Measurements from ENCODE around the gene MCC.

- no peak for TF ChIP-seq HDGF (IDR thresholded peaks at IDR 0.05; ENCODE audit: borderline replicate concordance)
- no peak for TF ChIP-seq PKNOX1 (IDR thresholded peaks at IDR 0.05)
- TF ChIP-seq SP1 (IDR thresholded peaks at IDR 0.05), result no peak
- TF ChIP-seq FOXM1 (IDR thresholded peaks at IDR 0.05; ENCODE audit: borderline replicate concordance), result no peak
- no peak for TF ChIP-seq CTBP1 (IDR thresholded peaks at IDR 0.05; ENCODE audit: borderline replicate concordance)
- no peak for TF ChIP-seq FOXA1 (IDR thresholded peaks at IDR 0.05)
- TF ChIP-seq TARDBP (IDR thresholded peaks at IDR 0.05), result no peak
- no peak for TF ChIP-seq SUZ12 (IDR thresholded peaks at IDR 0.05)
- no peak for TF ChIP-seq LEF1 (IDR thresholded peaks at IDR 0.05; ENCODE audit: borderline replicate concordance)
- no peak for TF ChIP-seq ARNT (IDR thresholded peaks at IDR 0.05)
- no peak for TF ChIP-seq NFRKB (IDR thresholded peaks at IDR 0.05)
- no peak for TF ChIP-seq BHLHE40 (IDR thresholded peaks at IDR 0.05; ENCODE audit: borderline replicate concordance)
- no peak for TF ChIP-seq ELF4 (IDR thresholded peaks at IDR 0.05)
- no peak for TF ChIP-seq ZNF384 (IDR thresholded peaks at IDR 0.05)
Observed at GRCh38 chr5:113512341-113512740, 24.1 kb upstream of the MCC start.
